Measurements from ENCODE around the gene ABCA13. TPM values are rescaled to one million over a fixed set of nuclear protein-coding genes. Genes with fewer than 3 reads are reported as not detected.

ABCA13 gene
- total RNA-seq, 4 donors from 2014 or later: under 0.01 to 0.26 (median 0.06) TPM; not detected in 1

- Histone ChIP-seq H3K4me3 (no peak overlapping the region), H3K27ac (replicated peaks in 1 of 4) (no peak overlapping the region), H3K27me3 (no peaks in the 10 kb centered on the region), H3K36me3 (no peaks in the 10 kb centered on the region), H3K4me1 (no peaks in the 10 kb centered on the region), H3K9me3 (peaks cover 0 to 3% (median 0%) of the 10 kb centered on the region in 4 donors)
- WGBS: 72% methylated on average over 1 of the region's 1 CpG
- DNase-seq (ENCODE audit: extremely low spot score): no peak
- TF ChIP-seq CTCF (IDR thresholded peaks at IDR 0.05) (no peak), POLR2A (IDR thresholded peaks at IDR 0.05; ENCODE audit: low read depth) (no peak)
- intact Hi-C loops (cut with DNase I): no loop called here
Measured at GRCh38 chr7:48563334-48563733, 392.1 kb downstream of the ABCA13 start.

- Histone ChIP-seq H3K27me3 (peaks cover 0 to 4% (median 0%) of the 10 kb centered on the region in 4 donors), H3K27ac (replicated peaks in 1 of 4) (no peak overlapping the region), H3K9me3 (peaks cover 0 to 4% (median 0%) of the 10 kb centered on the region in 4 donors), H3K4me3 (no peak overlapping the region), H3K36me3 (no peaks in the 10 kb centered on the region), H3K4me1 (no peaks in the 10 kb centered on the region)
- TF ChIP-seq POLR2AphosphoS5 (IDR thresholded peaks at IDR 0.05) (no peak), CTCF (IDR thresholded peaks at IDR 0.05) (no peak)
- 86% methylated on average over 2 of the region's 2 CpGs for WGBS
- intact Hi-C loops (cut with DNase I): no loop called here
- DNase-seq (ENCODE audit: extremely low spot score): no peak
Measured at GRCh38 chr7:48575516-48575915, 404.3 kb downstream of the ABCA13 start.

GRCh38 chr7:48587475-48587874 lies 416.2 kb downstream of the ABCA13 start:
- H3K27me3 ChIP-seq: no peaks in the 10 kb centered on the region
- H3K27ac ChIP-seq (replicated peaks in 1 of 4): no peak overlapping the region
- TF ChIP-seq EP300 (IDR thresholded peaks at IDR 0.05) (no peak), POLR2A (IDR thresholded peaks at IDR 0.05; ENCODE audit: low read depth) (no peak), POLR2AphosphoS5 (IDR thresholded peaks at IDR 0.05) (no peak), CTCF (IDR thresholded peaks at IDR 0.05) (no peak)
- no peak for DNase-seq (ENCODE audit: extremely low spot score)
- no peaks in the 10 kb centered on the region for H3K36me3 ChIP-seq
- H3K4me1 ChIP-seq: no peaks in the 10 kb centered on the region
- H3K4me3 ChIP-seq: no peak overlapping the region
- intact Hi-C loops (cut with DNase I): no loop called here
- H3K9me3 ChIP-seq: no peaks in the 10 kb centered on the region

- DNase-seq (ENCODE audit: extremely low spot score): no peak
- Histone ChIP-seq H3K27me3 (no peaks in the 10 kb centered on the region), H3K4me3 (no peak overlapping the region), H3K9me3 (no peaks in the 10 kb centered on the region), H3K36me3 (no peaks in the 10 kb centered on the region), H3K4me1 (no peaks in the 10 kb centered on the region), H3K27ac (replicated peaks in 1 of 4) (no peak overlapping the region)
- 87% methylated on average over 2 of the region's 2 CpGs for WGBS
- TF ChIP-seq CTCF (IDR thresholded peaks at IDR 0.05) (no peak), EP300 (IDR thresholded peaks at IDR 0.05) (no peak), POLR2AphosphoS5 (IDR thresholded peaks at IDR 0.05) (no peak), POLR2A (IDR thresholded peaks at IDR 0.05; ENCODE audit: low read depth) (no peak)
- intact Hi-C loops (cut with DNase I): no loop called here
Measured at GRCh38 chr7:48594349-48594748, 423.1 kb downstream of the ABCA13 start.

GRCh38 chr7:48595756-48596155 lies 424.5 kb downstream of the ABCA13 start:
- no peak for TF ChIP-seq POLR2A (IDR thresholded peaks at IDR 0.05; ENCODE audit: low read depth)
- TF ChIP-seq EP300 (IDR thresholded peaks at IDR 0.05): no peak
- no peaks in the 10 kb centered on the region for H3K9me3 ChIP-seq
- H3K4me3 ChIP-seq: no peak overlapping the region
- H3K4me1 ChIP-seq: no peaks in the 10 kb centered on the region
- WGBS: 72% methylated on average over 5 of the region's 5 CpGs
- H3K36me3 ChIP-seq: no peaks in the 10 kb centered on the region
- DNase-seq (ENCODE audit: extremely low spot score): no peak
- intact Hi-C loops (cut with DNase I): no loop called here
- H3K27me3 ChIP-seq: no peaks in the 10 kb centered on the region
- no peak overlapping the region for H3K27ac ChIP-seq (replicated peaks in 1 of 4)

Data from esophagus muscularis mucosa (tissue), 4 donors.